Measurements from ENCODE around the gene PDE6H.

Gene PDE6H

DNA sequence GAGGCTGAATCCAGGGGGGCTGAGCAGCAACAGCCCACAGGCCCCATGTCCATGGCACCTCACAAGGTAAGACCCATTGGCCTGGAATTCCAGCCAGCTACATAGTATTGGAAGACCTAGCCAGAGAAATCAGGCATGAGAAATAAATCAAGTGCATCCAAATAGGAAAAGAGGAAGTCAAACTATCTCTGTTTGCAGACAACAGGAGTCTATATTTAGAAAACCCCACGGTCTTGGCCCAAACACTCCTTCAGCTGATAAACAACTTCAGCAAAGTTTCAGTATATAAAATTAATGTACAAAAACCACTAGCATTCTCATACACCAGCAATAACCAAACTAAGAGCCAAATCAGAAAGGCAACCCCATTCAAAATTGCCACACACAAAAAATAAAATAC, 16.9 kb downstream of the PDE6H start:
- no peak for DNase-seq
- no peak for ATAC-seq (replicated peaks)
- Mint-ChIP-seq H3K36me3 (ENCODE audit: insufficient read depth) (no peaks in the 10 kb centered on the region), H3K4me3 (no peak overlapping the region), H3K27ac (peak overlapping the region in 1 of 2 donors; percentile 55), H3K9me3 (no peaks in the 10 kb centered on the region), H3K27me3 (peaks cover 0 to 15% of the 10 kb centered on the region in 2 donors), H3K4me1 (ENCODE audit: low read depth in 2 of 2) (peaks cover 11 to 13% of the 10 kb centered on the region in 2 donors)

DNA sequence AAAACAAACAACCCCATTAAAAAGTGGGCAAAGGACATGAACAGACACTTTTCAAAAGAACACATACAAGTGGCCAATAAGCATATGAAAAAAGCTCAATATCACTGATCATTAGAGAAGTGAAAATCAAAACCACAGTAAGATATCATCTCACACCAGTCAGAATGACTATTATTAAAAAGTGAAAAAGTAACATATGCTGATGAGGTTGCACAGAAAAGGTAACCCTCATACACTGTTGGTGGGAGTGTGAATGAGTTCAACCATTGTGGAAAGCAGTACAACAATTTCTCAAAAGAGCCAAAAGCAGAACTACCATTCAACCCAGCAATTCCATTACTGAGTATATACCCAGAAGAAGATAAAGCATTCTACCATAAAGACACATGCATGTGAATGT, 18.2 kb downstream of the PDE6H start:
- H3K36me3 Mint-ChIP-seq (ENCODE audit: insufficient read depth), result no peaks in the 10 kb centered on the region
- peaks cover 0 to 6% of the 10 kb centered on the region in 2 donors for H3K27me3 Mint-ChIP-seq
- ATAC-seq (replicated peaks) (no peak), DNase-seq (no peak)
- H3K27ac Mint-ChIP-seq, result no peak overlapping the region
- no peak overlapping the region for H3K4me3 Mint-ChIP-seq
- H3K4me1 Mint-ChIP-seq (ENCODE audit: low read depth in 2 of 2), result peaks cover 16 to 19% of the 10 kb centered on the region in 2 donors
- no peaks in the 10 kb centered on the region for H3K9me3 Mint-ChIP-seq

DNA sequence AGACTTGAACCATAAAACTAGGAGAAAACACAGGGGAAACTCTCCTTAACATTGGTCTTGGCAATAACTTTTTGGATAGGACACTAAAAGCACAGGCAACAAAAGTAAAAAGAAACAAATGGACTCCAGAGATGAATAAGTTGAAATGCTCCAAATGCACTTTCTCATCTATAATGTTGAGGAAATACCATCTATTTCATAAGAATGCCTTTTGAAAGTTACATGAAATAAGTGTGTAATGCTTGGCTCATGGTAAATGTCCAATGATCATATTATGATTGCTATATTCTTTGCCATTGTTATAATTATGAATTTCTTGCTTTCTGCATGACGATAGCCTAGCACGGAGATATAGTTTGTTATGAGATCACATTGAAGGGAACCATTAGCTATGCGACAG, 19.8 kb downstream of the PDE6H start:
- H3K4me1 Mint-ChIP-seq (ENCODE audit: low read depth in 2 of 2), result peaks cover 16 to 19% of the 10 kb centered on the region in 2 donors

DNA sequence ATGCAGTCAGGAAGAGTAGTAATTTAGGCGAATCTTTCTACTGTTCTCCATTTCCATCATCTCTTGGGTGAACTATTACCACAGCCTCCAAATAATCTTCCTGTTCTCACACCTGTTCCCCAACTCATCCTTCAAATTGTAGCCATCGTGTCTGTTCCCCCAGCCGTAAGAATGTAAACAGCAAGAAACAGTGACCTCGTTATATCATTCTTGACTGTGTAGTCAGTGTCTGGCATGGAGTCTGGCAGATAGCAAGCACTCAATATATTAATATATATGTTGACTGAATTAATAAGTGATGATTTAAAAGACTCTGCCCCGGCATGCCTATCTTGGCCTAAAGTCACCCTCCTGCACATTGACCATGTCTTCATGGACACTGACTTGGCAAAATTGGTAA, 20.3 kb downstream of the PDE6H start:
- no peak overlapping the region for H3K4me3 Mint-ChIP-seq
- ATAC-seq (replicated peaks) (no peak), DNase-seq (no peak)
- H3K9me3 Mint-ChIP-seq, result no peaks in the 10 kb centered on the region
- H3K4me1 Mint-ChIP-seq (ENCODE audit: low read depth in 2 of 2), result peaks cover 16 to 19% of the 10 kb centered on the region in 2 donors
- peak overlapping the region in 1 of 2 donors; percentile 89 for H3K27ac Mint-ChIP-seq
- peaks cover 0 to 3% of the 10 kb centered on the region in 2 donors for H3K27me3 Mint-ChIP-seq
- H3K36me3 Mint-ChIP-seq (ENCODE audit: insufficient read depth), result no peaks in the 10 kb centered on the region

More for the DNA sequence above, 19.8 kb downstream of the PDE6H start:
- Mint-ChIP-seq H3K9me3 (no peaks in the 10 kb centered on the region), H3K27me3 (no peaks in the 10 kb centered on the region), H3K4me3 (no peak overlapping the region), H3K27ac (no peak overlapping the region), H3K36me3 (ENCODE audit: insufficient read depth) (no peaks in the 10 kb centered on the region)
- DNase-seq (no peak), ATAC-seq (replicated peaks) (no peak)

DNA sequence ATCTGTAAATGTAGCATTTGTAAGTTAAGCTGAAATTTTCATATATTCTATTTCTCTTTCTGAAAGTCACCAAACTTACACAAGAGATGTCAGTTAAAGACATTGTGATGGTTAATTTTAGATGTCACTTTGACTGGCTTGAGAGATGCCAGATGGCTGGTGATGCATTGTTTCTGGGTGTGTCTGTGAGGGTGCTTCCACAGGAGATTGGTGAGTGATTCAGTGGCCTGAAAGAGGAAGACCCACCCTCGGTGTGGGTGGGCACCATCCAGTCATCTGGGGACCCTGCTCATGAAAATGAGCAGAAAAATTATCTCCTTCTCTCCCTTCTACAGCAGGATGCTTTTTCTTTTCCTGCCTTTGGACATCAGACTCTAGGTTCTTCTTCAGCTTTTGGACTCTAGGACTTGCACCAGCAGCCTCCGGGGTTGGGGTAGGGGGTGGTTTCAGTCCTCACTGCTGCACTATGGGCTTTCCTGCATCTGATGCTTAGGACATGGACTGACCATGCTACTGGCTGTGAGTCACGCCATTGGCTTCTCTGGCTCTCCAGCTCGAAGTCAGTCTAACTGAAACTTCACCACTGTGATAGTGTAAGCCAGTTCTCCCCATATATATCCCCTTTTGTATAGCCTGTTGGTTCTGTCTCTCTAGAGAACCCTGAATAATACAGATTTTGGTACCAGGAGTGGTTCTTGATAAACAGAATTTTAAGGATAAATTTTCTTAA, 20.9 kb downstream of the PDE6H start:
- H3K36me3 Mint-ChIP-seq (ENCODE audit: insufficient read depth), result no peaks in the 10 kb centered on the region
- no peaks in the 10 kb centered on the region for H3K9me3 Mint-ChIP-seq
- H3K4me3 Mint-ChIP-seq, result no peak overlapping the region
- peaks cover 0 to 8% of the 10 kb centered on the region in 2 donors for H3K27me3 Mint-ChIP-seq
- no peak for ATAC-seq (replicated peaks)
- H3K4me1 Mint-ChIP-seq (ENCODE audit: low read depth in 2 of 2), result peaks cover 15 to 19% of the 10 kb centered on the region in 2 donors
- peak overlapping the region in 1 of 2 donors; percentile 89 for H3K27ac Mint-ChIP-seq
- DNase-seq, result no peak

DNA sequence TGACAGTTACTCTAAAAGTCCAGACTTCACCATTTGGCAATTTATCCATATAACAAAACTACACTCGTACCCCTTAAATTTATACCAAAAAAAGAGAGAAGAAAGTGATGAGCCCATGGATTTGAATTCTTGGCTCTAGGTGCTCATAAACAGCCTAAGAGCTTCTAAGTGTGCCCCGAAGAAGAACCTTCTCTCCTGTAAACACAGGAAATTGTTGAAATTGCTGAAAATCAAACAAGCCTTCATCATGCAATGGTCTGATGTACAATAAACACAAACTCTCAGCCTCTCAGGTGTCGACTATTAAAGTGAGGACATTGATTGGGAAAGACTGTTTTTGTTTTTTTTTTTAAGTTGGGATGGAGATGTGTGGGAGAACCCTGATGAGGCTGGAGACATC, 21.8 kb downstream of the PDE6H start:
- DNase-seq, result no peak
- H3K36me3 Mint-ChIP-seq (ENCODE audit: insufficient read depth), result no peaks in the 10 kb centered on the region
- no peak overlapping the region for H3K4me3 Mint-ChIP-seq
- H3K9me3 Mint-ChIP-seq, result no peaks in the 10 kb centered on the region
- H3K27me3 Mint-ChIP-seq, result peaks cover 6 to 17% of the 10 kb centered on the region in 2 donors
- H3K27ac Mint-ChIP-seq, result peak overlapping the region in 1 of 2 donors; percentile 89
- ATAC-seq (replicated peaks), result no peak
- H3K4me1 Mint-ChIP-seq (ENCODE audit: low read depth in 2 of 2), result peaks cover 13 to 19% of the 10 kb centered on the region in 2 donors

DNA sequence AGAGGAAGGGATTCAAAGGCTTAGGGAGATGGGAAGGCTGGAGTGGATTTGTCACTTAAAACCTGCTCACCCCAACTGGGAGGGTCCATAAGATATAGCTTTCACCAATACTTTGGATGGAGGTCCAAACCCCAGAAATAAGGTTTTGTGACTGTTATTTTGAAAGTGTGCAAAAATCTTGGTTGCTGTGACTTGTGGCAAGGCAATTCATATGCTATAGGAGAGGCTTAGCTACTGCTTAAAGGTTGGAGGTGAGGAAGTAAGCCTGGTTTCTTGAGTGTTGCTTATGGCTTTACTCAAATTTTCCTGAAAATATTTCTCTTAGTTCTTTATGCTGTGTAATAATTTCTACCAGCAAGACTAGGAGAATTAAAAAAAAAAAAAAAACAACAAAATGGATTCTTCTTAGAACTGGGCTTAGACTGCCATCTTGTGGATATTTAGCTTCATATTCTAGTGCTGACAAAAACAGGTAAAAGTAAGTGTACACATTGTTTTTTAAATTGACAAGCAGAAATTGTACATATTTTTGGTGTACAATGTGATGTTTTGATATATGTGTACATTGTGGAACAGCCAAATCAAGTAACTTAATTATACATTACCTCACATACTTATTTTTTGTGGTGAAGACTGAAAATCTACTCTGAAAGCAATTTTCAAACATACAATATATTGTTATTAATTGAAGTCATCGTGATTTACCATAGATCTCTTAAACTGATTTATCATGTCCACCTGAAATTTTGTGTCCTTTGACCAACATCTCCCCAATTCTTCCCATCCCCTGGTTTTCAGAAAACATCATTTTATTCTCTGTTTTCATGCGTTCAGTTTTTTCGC, 23.0 kb downstream of the PDE6H start:
- H3K4me3 Mint-ChIP-seq, result no peak overlapping the region
- H3K4me1 Mint-ChIP-seq (ENCODE audit: low read depth in 2 of 2), result peaks cover 12 to 19% of the 10 kb centered on the region in 2 donors
- H3K9me3 Mint-ChIP-seq, result no peaks in the 10 kb centered on the region
- ATAC-seq (replicated peaks), result peak; percentile 70
- H3K36me3 Mint-ChIP-seq (ENCODE audit: insufficient read depth), result no peaks in the 10 kb centered on the region
- DNase-seq, result peak in 1 of 3 experiments; percentile 21
- no peak overlapping the region for H3K27ac Mint-ChIP-seq
- peaks cover 17 to 22% of the 10 kb centered on the region in 2 donors for H3K27me3 Mint-ChIP-seq

DNA sequence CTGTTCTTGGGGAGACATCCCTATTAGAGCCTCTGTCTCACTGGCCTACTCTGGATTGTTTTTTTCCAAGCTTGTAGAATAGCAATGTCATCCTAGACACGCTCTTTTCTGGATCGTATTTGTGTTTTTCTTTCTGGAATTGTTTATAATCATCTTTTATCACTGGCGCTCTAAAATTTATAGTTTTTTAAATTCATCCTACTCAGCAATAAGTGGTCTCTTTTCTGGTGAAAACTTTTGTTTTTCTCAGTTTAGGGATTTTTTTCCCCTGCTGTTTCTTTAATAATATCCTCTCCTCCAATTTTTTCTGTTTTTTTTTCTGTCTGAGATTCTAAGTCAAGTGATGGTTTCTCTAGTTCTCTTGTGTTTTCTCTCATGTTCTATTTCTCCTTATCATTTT, 25.2 kb downstream of the PDE6H start:
- Mint-ChIP-seq H3K27ac (no peak overlapping the region), H3K27me3 (peaks cover 20 to 37% of the 10 kb centered on the region in 2 donors), H3K36me3 (ENCODE audit: insufficient read depth) (no peaks in the 10 kb centered on the region), H3K4me1 (ENCODE audit: low read depth in 2 of 2) (peaks cover 12 to 19% of the 10 kb centered on the region in 2 donors), H3K9me3 (no peaks in the 10 kb centered on the region), H3K4me3 (no peak overlapping the region)
- ATAC-seq (replicated peaks) (no peak), DNase-seq (no peak)

DNA sequence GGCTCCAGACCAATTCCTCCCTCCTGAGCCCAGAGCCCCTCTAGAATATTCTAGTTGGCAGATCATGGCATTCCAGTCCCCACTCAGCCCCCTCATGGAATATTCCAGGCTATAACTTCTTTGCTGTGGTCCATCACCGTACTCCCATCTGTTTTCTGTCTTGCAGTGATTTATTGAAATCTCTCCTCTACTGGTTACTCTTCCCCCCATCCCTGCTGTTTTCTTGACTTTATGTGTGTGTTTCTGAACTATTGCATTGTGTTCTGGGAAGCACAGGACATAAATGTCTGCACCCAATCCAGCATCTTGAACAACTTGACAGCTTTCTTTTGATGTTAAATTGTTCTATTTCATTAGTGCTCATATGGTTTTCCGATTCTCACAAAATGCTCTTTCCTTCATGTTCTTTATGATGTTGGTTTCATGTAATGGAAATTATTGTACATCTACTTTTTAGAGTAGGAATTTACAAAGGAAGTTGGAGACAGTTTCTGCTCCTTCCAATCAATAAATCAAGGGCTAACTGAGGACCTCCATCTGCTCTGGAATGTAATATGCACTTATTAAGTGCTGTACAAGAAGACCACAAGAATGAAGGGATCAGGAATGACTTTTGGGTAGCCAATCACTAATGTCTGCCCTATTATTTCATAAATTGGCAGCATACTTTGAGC, 26.3 kb downstream of the PDE6H start:
- Mint-ChIP-seq H3K9me3 (no peaks in the 10 kb centered on the region), H3K4me3 (no peak overlapping the region), H3K4me1 (ENCODE audit: low read depth in 2 of 2) (peaks cover 9 to 10% of the 10 kb centered on the region in 2 donors), H3K27ac (no peak overlapping the region), H3K36me3 (ENCODE audit: insufficient read depth) (no peaks in the 10 kb centered on the region), H3K27me3 (peaks cover 20 to 49% of the 10 kb centered on the region in 2 donors)
- ATAC-seq (replicated peaks) (no peak), DNase-seq (no peak)

DNA sequence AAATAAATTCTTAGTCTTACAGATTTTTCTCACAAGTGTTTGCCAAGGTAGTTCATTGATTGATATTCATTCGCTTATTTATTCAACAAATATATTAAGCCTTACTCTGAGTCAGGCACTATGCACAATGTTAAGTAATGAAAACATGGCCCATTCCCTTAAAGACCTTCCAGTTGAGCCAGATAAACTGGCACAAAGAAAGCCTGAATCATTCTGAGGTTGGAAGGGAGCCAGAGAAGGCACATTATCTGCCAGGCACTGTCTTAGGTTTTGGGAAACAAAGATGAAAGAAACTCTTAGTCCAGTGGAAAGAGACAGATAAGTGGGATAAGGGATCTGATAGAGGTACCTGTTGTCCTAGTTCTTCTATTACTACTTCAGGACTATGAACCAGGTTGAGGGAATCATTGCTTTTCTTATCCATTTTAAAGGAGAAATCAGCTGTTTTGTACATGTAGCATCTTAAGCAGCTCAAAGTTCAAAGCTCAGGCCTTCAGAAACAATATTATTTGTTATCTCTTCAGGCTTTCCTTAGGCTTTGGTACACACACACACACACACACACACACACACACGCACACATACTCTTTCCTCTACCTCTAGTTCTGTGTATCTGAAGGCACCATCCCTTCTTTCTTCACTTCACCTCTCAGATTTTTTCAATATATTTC, 27.0 kb downstream of the PDE6H start:
- DNase-seq (no peak), ATAC-seq (replicated peaks) (no peak)
- H3K27me3 Mint-ChIP-seq, result peaks cover 25 to 56% of the 10 kb centered on the region in 2 donors
- no peak overlapping the region for H3K4me3 Mint-ChIP-seq
- H3K27ac Mint-ChIP-seq, result no peak overlapping the region
- peaks cover 6 to 7% of the 10 kb centered on the region in 2 donors for H3K4me1 Mint-ChIP-seq (ENCODE audit: low read depth in 2 of 2)
- no peaks in the 10 kb centered on the region for H3K36me3 Mint-ChIP-seq (ENCODE audit: insufficient read depth)
- H3K9me3 Mint-ChIP-seq, result no peaks in the 10 kb centered on the region

DNA sequence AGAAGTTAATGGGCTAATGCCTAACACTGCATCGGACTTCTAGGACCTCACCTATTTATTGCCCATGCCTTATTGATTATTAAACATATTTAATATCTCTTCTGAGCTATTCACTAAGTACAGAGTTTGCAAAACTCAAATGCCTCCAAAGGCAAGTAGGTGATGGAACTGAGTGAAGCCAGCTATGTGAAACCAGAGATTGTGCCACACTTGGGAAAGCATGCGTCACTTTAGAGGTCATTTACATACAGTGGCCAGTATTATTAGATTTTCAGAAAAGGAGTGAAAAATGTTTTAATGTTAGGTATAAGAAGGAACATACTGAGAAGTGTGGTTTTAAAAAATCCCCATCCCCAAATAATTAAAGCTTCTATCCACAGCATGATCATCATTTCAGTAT, 27.7 kb downstream of the PDE6H start:
- ATAC-seq (replicated peaks), result no peak
- no peak overlapping the region for H3K27ac Mint-ChIP-seq

DNA sequence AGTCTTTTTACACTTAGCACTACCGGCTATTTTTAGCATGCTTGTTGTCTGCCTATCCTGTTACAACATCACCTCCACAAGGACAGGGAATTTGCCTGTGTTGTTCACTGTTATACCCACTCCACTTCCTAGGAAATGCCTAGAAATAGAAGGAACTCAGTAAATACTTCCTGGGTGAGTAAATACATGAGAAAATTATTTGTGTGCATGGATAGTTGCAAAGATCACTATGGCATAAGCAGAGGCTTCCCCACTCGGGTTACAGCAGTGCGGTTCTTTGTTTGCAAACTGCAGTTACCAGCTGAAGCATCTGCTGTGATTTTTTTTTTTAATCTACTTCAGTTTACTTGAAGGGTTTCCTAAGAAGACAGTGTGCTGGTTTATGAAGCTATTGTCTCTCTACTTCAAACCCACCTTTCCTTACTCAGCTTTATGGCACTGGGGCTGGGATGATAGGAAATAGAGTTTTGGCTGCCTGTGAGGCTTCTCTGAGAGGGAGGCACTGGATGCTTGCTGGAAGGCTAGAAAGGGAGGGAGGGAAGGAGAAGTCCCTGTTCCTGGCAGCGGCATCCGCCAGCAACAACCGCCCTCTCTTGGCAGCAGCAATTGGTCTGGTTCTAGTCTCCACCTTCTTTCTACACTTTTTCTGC, 29.0 kb downstream of the PDE6H start:
- Mint-ChIP-seq H3K4me1 (ENCODE audit: low read depth in 2 of 2) (no peaks in the 10 kb centered on the region), H3K36me3 (ENCODE audit: insufficient read depth) (no peaks in the 10 kb centered on the region), H3K27ac (no peak overlapping the region), H3K9me3 (no peaks in the 10 kb centered on the region), H3K4me3 (no peak overlapping the region), H3K27me3 (peaks cover 37 to 74% of the 10 kb centered on the region in 2 donors)
- ATAC-seq (replicated peaks) (no peak), DNase-seq (no peak)

More for the DNA sequence above, 27.7 kb downstream of the PDE6H start:
- peaks cover 25 to 62% of the 10 kb centered on the region in 2 donors for H3K27me3 Mint-ChIP-seq
- H3K9me3 Mint-ChIP-seq, result no peaks in the 10 kb centered on the region
- H3K36me3 Mint-ChIP-seq (ENCODE audit: insufficient read depth), result no peaks in the 10 kb centered on the region
- no peak for DNase-seq
- no peak overlapping the region for H3K4me3 Mint-ChIP-seq
- H3K4me1 Mint-ChIP-seq (ENCODE audit: low read depth in 2 of 2), result peaks cover under 1% of the 10 kb centered on the region in 2 donors
